Neural cell (in vitro differentiated cells): Measurements from ENCODE around the gene CPEB3. TPM values are rescaled to one million over a fixed set of nuclear protein-coding genes. Genes with fewer than 3 reads are reported as not detected.

Experiments used
- H2AFZ ChIP-seq: fragments of 200-600, 300-800 bp; sonication (generic), shearing (Covaris generic); 2 replicates; pipeline ENCODE4 v1.6.0; 2014; ENCODE audit warnings: low read depth, mild to moderate bottlenecking, antibody characterized with exemption, low read length, moderate library complexity
- H3F3A ChIP-seq: fragments of 200-600 bp; shearing (Covaris generic); 2 replicates; pipeline ENCODE4 v1.6.1; 2016; ENCODE audit warnings: mild to moderate bottlenecking, moderate library complexity, mixed read lengths, antibody characterized with exemption, low read length; ENCODE audit not compliant: insufficient read depth, poor library complexity, severe bottlenecking
- H3K27ac ChIP-seq: fragments of 200-600, 300-800 bp; sonication (generic), shearing (Covaris generic); 2 replicates; pipeline ENCODE4 v1.5.1; 2014; ENCODE audit warnings: mild to moderate bottlenecking, low read length, moderate library complexity
- H3K27me3 ChIP-seq: fragments of 300-800, 200-600 bp; sonication (generic), shearing (Covaris generic); 2 replicates; pipeline ENCODE4 v1.6.0; 2014; ENCODE audit warnings: mild to moderate bottlenecking, low read depth, low read length, moderate library complexity; ENCODE audit not compliant: insufficient read depth
- H3K36me3 ChIP-seq: fragments of 300-800, 200-600 bp; sonication (generic), shearing (Covaris generic); 2 replicates; pipeline ENCODE4 v1.5.1; 2014; ENCODE audit warnings: mild to moderate bottlenecking, antibody characterized with exemption, low read length, moderate library complexity; ENCODE audit not compliant: insufficient read depth
- H3K4me2 ChIP-seq: fragments of 300-800, 200-600 bp; sonication (generic), shearing (Covaris generic); 2 replicates; pipeline ENCODE4 v1.6.0; 2014; ENCODE audit warnings: mild to moderate bottlenecking, low read length
- H3K4me3 ChIP-seq: fragments of 300-800, 200-600 bp; sonication (generic), shearing (Covaris generic); 2 replicates; pipeline ENCODE4 v1.5.1; 2014; ENCODE audit warnings: mild to moderate bottlenecking, low read length, moderate library complexity
- H3K79me2 ChIP-seq: fragments of 200-600 bp; shearing (Covaris generic); replicated peaks from 2 replicates; pipeline ENCODE4 v1.6.0; 2014; ENCODE audit warnings: mild to moderate bottlenecking, low read length, moderate library complexity; ENCODE audit not compliant: insufficient read depth
- H3K9ac ChIP-seq: fragments of 300-800, 200-600 bp; sonication (generic), shearing (Covaris generic); 2 replicates; pipeline ENCODE4 v1.6.1; 2016; ENCODE audit warnings: mild to moderate bottlenecking, low read length, mixed read lengths
- H3K9me2 ChIP-seq: fragments of 200-600 bp; shearing (Covaris generic); 2 replicates; pipeline ENCODE4 v1.6.1; 2016; ENCODE audit warnings: mild to moderate bottlenecking, low read length, mixed read lengths; ENCODE audit not compliant: insufficient read depth
- H3K9me3 ChIP-seq: fragments of 200-600, 300-800 bp; sonication (generic), shearing (Covaris generic); 2 replicates; pipeline ENCODE4 v1.6.1; 2016; ENCODE audit warnings: mild to moderate bottlenecking, mixed run types, low read length, moderate library complexity, mixed read lengths
- H4K20me1 ChIP-seq: fragments of 200-600 bp; shearing (Covaris generic); 2 replicates; pipeline ENCODE4 v1.6.1; 2016; ENCODE audit warnings: mild to moderate bottlenecking, mixed run types; ENCODE audit not compliant: insufficient read depth
- CTCF ChIP-seq: fragments of 450-650 bp; IDR thresholded peaks from 2 replicates; pipeline ENCODE4 v1.5.1; 2014; ENCODE audit warnings: antibody characterized with exemption, mild to moderate bottlenecking, moderate library complexity; ENCODE audit not compliant: poor library complexity, severe bottlenecking
- EP300 ChIP-seq: fragments of 450-650 bp; conservative IDR thresholded peaks from 2 replicates; pipeline ENCODE4 v1.6.1; 2014; ENCODE audit warnings: antibody characterized with exemption, mild to moderate bottlenecking, moderate library complexity; ENCODE audit not compliant: poor library complexity, severe bottlenecking
- EZH2 ChIP-seq: fragments of 200-600, 300-800 bp; shearing (Covaris generic), sonication (generic); IDR thresholded peaks from 2 replicates; pipeline ENCODE4 v1.6.1; 2014; ENCODE audit warnings: antibody characterized with exemption, low read length, borderline replicate concordance, mild to moderate bottlenecking; ENCODE audit not compliant: insufficient read depth, poor library complexity, severe bottlenecking
- MXI1 ChIP-seq: fragments of 450-650 bp; conservative IDR thresholded peaks from 2 replicates; pipeline ENCODE4 v1.6.1; 2014; ENCODE audit warnings: antibody characterized with exemption, mild to moderate bottlenecking; ENCODE audit not compliant: poor library complexity, severe bottlenecking
- POLR2AphosphoS5 ChIP-seq: IDR thresholded peaks from 2 replicates; pipeline ENCODE4 v1.6.1; 2012
- RAD21 ChIP-seq: fragments of 450-650 bp; conservative IDR thresholded peaks from 2 replicates; pipeline ENCODE4 v1.6.1; 2014; ENCODE audit warnings: antibody characterized with exemption, mild to moderate bottlenecking, moderate library complexity
- SMC3 ChIP-seq: fragments of 450-650 bp; conservative IDR thresholded peaks from 2 replicates; pipeline ENCODE4 v1.6.1; 2014; ENCODE audit warnings: antibody characterized with exemption, mild to moderate bottlenecking, moderate library complexity; ENCODE audit not compliant: poor library complexity
- TAF1 ChIP-seq: IDR thresholded peaks from 2 replicates; pipeline ENCODE4 v1.6.1; 2012; ENCODE audit warnings: low read depth
- polyA plus RNA-seq: library from polyadenylated mRNA; depleted of rRNA; stranded (reverse); fragments of >200 nt; gene quantifications from 2 replicates; pipeline ENCODE4 v1.2.3, GENCODE V29; 2014
- TF ChIP-seq, protein P1 (sequence below): IDR thresholded peaks from 2 replicates; pipeline ENCODE4 v1.6.1; 2012; ENCODE audit warnings: borderline replicate concordance

Gene CPEB3
- polyA plus RNA-seq, 1 donor from 2014 or later, result 20.0 TPM

DNA sequence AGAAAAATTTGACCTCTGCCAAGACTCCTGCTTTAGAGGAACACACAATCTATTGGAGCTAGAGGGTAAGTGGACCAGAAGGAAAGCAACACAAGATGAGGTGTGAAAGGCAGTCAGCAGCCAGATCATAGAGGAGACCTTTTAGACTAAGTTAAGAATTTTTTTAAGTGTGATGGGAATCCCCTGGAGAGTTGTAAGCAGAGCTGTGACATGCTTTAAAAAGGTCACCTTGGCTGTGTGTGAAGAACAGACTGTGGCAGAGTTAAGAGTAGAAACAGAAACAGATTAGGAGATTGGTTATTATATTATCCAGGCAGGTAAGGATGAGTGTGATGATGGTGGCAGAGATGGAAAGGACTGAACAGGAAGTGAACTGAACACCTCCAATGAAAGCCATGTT, 23.5 kb downstream of the CPEB3 start:
- Histone ChIP-seq H3K9me2 (no peaks in the 10 kb centered on the region), H3K79me2 (no peaks in the 10 kb centered on the region), H3K9me3 (no peaks in the 10 kb centered on the region), H3K36me3 (no peaks in the 10 kb centered on the region), H3F3A (no peaks in the 10 kb centered on the region), H3K27ac (no peak overlapping the region), H4K20me1 (no peaks in the 10 kb centered on the region), H3K4me2 (no peak overlapping the region), H3K27me3 (no peaks in the 10 kb centered on the region), H2AFZ (no peak overlapping the region), H3K4me3 (no peak overlapping the region), H3K9ac (no peak overlapping the region)
- TF ChIP-seq EP300, result no peak
- TF ChIP-seq POLR2AphosphoS5, result no peak
- TF ChIP-seq CTCF, result no peak
- TF ChIP-seq EZH2, result no peak
- no peak for TF ChIP-seq SMC3
- TF ChIP-seq TAF1, result no peak
- TF ChIP-seq MXI1, result no peak
- TF ChIP-seq, protein P1, sequence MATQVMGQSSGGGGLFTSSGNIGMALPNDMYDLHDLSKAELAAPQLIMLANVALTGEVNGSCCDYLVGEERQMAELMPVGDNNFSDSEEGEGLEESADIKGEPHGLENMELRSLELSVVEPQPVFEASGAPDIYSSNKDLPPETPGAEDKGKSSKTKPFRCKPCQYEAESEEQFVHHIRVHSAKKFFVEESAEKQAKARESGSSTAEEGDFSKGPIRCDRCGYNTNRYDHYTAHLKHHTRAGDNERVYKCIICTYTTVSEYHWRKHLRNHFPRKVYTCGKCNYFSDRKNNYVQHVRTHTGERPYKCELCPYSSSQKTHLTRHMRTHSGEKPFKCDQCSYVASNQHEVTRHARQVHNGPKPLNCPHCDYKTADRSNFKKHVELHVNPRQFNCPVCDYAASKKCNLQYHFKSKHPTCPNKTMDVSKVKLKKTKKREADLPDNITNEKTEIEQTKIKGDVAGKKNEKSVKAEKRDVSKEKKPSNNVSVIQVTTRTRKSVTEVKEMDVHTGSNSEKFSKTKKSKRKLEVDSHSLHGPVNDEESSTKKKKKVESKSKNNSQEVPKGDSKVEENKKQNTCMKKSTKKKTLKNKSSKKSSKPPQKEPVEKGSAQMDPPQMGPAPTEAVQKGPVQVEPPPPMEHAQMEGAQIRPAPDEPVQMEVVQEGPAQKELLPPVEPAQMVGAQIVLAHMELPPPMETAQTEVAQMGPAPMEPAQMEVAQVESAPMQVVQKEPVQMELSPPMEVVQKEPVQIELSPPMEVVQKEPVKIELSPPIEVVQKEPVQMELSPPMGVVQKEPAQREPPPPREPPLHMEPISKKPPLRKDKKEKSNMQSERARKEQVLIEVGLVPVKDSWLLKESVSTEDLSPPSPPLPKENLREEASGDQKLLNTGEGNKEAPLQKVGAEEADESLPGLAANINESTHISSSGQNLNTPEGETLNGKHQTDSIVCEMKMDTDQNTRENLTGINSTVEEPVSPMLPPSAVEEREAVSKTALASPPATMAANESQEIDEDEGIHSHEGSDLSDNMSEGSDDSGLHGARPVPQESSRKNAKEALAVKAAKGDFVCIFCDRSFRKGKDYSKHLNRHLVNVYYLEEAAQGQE, result no peak
- TF ChIP-seq RAD21, result no peak

- Histone ChIP-seq H3K4me3 (no peak overlapping the region), H3K27ac (no peak overlapping the region), H3K36me3 (no peaks in the 10 kb centered on the region), H3K79me2 (no peaks in the 10 kb centered on the region), H3K27me3 (no peaks in the 10 kb centered on the region), H3K9me3 (no peaks in the 10 kb centered on the region), H3K9me2 (no peaks in the 10 kb centered on the region), H4K20me1 (no peaks in the 10 kb centered on the region), H3K9ac (no peak overlapping the region), H2AFZ (no peak overlapping the region), H3F3A (no peaks in the 10 kb centered on the region), H3K4me2 (no peak overlapping the region)
- TF ChIP-seq TAF1 (no peak), EP300 (no peak), RAD21 (no peak), EZH2 (no peak), MXI1 (no peak), POLR2AphosphoS5 (no peak), CTCF (no peak), SMC3 (no peak)
- TF ChIP-seq, protein P1, result no peak
Measured at GRCh38 chr10:92265687-92266258, 25.1 kb downstream of the CPEB3 start.
